Breast epithelium (tissue), 3 donors: ENCODE results near the gene ANKRD55.

Source experiments
- POLR2A ChIP-seq: fragments of 450-650 bp; IDR thresholded peaks from one replicate; pipeline ENCODE4 v1.6.1; 2016; ENCODE audit warnings: antibody characterized with exemption, mild to moderate bottlenecking, moderate library complexity
- TF ChIP-seq, protein P1 (sequence below), 3 donors: fragments of 450-650 bp; IDR thresholded peaks; one replicate each; pipeline ENCODE4 v1.5.1; 2016 to 2017; ENCODE audit warnings: antibody characterized with exemption in 3 of 3, mild to moderate bottlenecking in 3 of 3, moderate library complexity in 3 of 3

- TF ChIP-seq, protein P1, sequence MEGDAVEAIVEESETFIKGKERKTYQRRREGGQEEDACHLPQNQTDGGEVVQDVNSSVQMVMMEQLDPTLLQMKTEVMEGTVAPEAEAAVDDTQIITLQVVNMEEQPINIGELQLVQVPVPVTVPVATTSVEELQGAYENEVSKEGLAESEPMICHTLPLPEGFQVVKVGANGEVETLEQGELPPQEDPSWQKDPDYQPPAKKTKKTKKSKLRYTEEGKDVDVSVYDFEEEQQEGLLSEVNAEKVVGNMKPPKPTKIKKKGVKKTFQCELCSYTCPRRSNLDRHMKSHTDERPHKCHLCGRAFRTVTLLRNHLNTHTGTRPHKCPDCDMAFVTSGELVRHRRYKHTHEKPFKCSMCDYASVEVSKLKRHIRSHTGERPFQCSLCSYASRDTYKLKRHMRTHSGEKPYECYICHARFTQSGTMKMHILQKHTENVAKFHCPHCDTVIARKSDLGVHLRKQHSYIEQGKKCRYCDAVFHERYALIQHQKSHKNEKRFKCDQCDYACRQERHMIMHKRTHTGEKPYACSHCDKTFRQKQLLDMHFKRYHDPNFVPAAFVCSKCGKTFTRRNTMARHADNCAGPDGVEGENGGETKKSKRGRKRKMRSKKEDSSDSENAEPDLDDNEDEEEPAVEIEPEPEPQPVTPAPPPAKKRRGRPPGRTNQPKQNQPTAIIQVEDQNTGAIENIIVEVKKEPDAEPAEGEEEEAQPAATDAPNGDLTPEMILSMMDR (IDR thresholded peaks at IDR 0.05) = no peak
- TF ChIP-seq POLR2A = no peak
Observed at GRCh38 chr5:56155992-56156584, 77.0 kb downstream of the ANKRD55 start.
